ENCODE measurements around the gene SP140L.

- no peak for TF ChIP-seq CTCF (IDR thresholded peaks at IDR 0.05)
- TF ChIP-seq POLR2AphosphoS5 (IDR thresholded peaks at IDR 0.05): no peak
Observed at GRCh38 chr2:230307485-230307884, 19.5 kb upstream of the SP140L start.
